Mesenchymal stem cell (in vitro differentiated cells and primary cell): ENCODE data around the gene DQX1. TPM values are rescaled to one million over a fixed set of nuclear protein-coding genes. Genes with fewer than 3 reads are reported as not detected.
A peak's percentile ranks its signal among the peaks of the same experiment; 100 is the strongest.

Experiments used
- DNase-seq: peaks from one replicate; pipeline ENCODE4 v3.0.0-alpha.2; 2013
- H2AFZ ChIP-seq: one replicate; pipeline ENCODE4 v1.6.1; 2013; ENCODE audit warnings: low read depth, mild to moderate bottlenecking, control low read depth, inconsistent platforms, low read length, moderate library complexity
- H2AK5ac ChIP-seq: 2 replicates; pipeline ENCODE4 v1.6.1; 2013; ENCODE audit warnings: low read length, moderate library complexity, mild to moderate bottlenecking, inconsistent platforms; ENCODE audit not compliant: severe bottlenecking
- H2BK120ac ChIP-seq: one replicate; pipeline ENCODE4 v1.6.1; 2013; ENCODE audit warnings: low read depth, mild to moderate bottlenecking, inconsistent platforms, low read length, moderate library complexity
- H2BK12ac ChIP-seq, 2 experiments: one replicate each; pipeline ENCODE4 v1.6.1; 2013; ENCODE audit warnings: inconsistent platforms in 2 of 2, low read length in 2 of 2, mild to moderate bottlenecking in 2 of 2, moderate library complexity in 2 of 2, control low read depth in 1 of 2
- H2BK15ac ChIP-seq: one replicate; pipeline ENCODE4 v1.6.1; 2013; ENCODE audit warnings: mild to moderate bottlenecking, low read depth, inconsistent platforms; ENCODE audit not compliant: poor library complexity, severe bottlenecking
- H2BK5ac ChIP-seq: 2 replicates; pipeline ENCODE4 v1.6.1; 2013; ENCODE audit warnings: low read depth, mild to moderate bottlenecking, low read length, control low read depth, inconsistent platforms; ENCODE audit not compliant: poor library complexity, severe bottlenecking
- H3K14ac ChIP-seq, 2 experiments: one replicate each; pipeline ENCODE4 v1.6.1; 2013; ENCODE audit warnings: inconsistent platforms in 2 of 2, low read length in 2 of 2, control low read depth in 1 of 2, mild to moderate bottlenecking in 1 of 2, moderate library complexity in 1 of 2
- H3K18ac ChIP-seq, 2 experiments: one replicate each; pipeline ENCODE4 v1.6.1; 2013; ENCODE audit warnings: inconsistent platforms in 2 of 2, low read length in 2 of 2, control low read depth in 1 of 2, low read depth in 1 of 2, mild to moderate bottlenecking in 1 of 2
- H3K23ac ChIP-seq, 2 experiments: one replicate each; pipeline ENCODE4 v1.6.1; 2013; ENCODE audit warnings: inconsistent platforms in 2 of 2, low read length in 2 of 2, mild to moderate bottlenecking in 2 of 2, moderate library complexity in 2 of 2, control low read depth in 1 of 2
- H3K27ac ChIP-seq: 2 replicates; pipeline ENCODE4 v1.5.1; 2013; ENCODE audit warnings: mild to moderate bottlenecking, moderate library complexity, low read length, control low read depth, inconsistent platforms; ENCODE audit not compliant: poor library complexity, severe bottlenecking
- H3K27me3 ChIP-seq, 2 experiments: 2 replicates each; pipeline versions ENCODE4 v1.6.1 to v1.7.0; 2013; ENCODE audit warnings: low read length in 2 of 2, mild to moderate bottlenecking in 2 of 2, moderate library complexity in 2 of 2, control low read depth in 1 of 2, inconsistent platforms in 1 of 2; ENCODE audit not compliant: control insufficient read depth in 1 of 2, insufficient read depth in 1 of 2
- H3K36me3 ChIP-seq, 2 experiments: 2 replicates each; pipeline versions ENCODE4 v1.6.1 to v1.7.0; 2013; ENCODE audit warnings: low read length in 2 of 2, control low read depth in 1 of 2, inconsistent platforms in 1 of 2, low read depth in 1 of 2, mild to moderate bottlenecking in 1 of 2; ENCODE audit not compliant: insufficient read depth in 2 of 2, control insufficient read depth in 1 of 2
- H3K4ac ChIP-seq, 2 experiments: one replicate each; pipeline ENCODE4 v1.6.1; 2013; ENCODE audit warnings: inconsistent platforms in 2 of 2, low read length in 2 of 2, mild to moderate bottlenecking in 2 of 2, moderate library complexity in 2 of 2, control low read depth in 1 of 2, low read depth in 1 of 2
- H3K4me1 ChIP-seq: 2 replicates; pipeline ENCODE4 v1.6.1; 2013; ENCODE audit warnings: low read depth, low read length, control low read depth; ENCODE audit not compliant: control insufficient read depth, insufficient read depth
- H3K4me2 ChIP-seq: 2 replicates; pipeline ENCODE4 v1.6.1; 2013; ENCODE audit warnings: low read length, mild to moderate bottlenecking, inconsistent platforms; ENCODE audit not compliant: poor library complexity, severe bottlenecking
- H3K4me3 ChIP-seq, 2 experiments: 2 replicates each; pipeline versions ENCODE4 v1.5.1 to v1.7.0; 2013; ENCODE audit warnings: low read length in 2 of 2, mild to moderate bottlenecking in 2 of 2, control low read depth in 1 of 2, low read depth in 1 of 2; ENCODE audit not compliant: insufficient read depth in 1 of 2
- H3K79me1 ChIP-seq: replicated peaks from 2 replicates; pipeline ENCODE4 v1.6.1; 2013; ENCODE audit warnings: mild to moderate bottlenecking, control low read depth, low read length, inconsistent platforms; ENCODE audit not compliant: poor library complexity, severe bottlenecking
- H3K9ac ChIP-seq: 2 replicates; pipeline ENCODE4 v1.7.0; 2013; ENCODE audit warnings: mild to moderate bottlenecking, low read length, moderate library complexity
- H3K9me3 ChIP-seq: 2 replicates; pipeline ENCODE4 v1.7.0; 2013; ENCODE audit warnings: mild to moderate bottlenecking, low read length; ENCODE audit not compliant: control insufficient read depth
- H4K8ac ChIP-seq: one replicate; pipeline ENCODE4 v1.6.1; 2013; ENCODE audit warnings: inconsistent platforms, mild to moderate bottlenecking, low read length, moderate library complexity
- H4K91ac ChIP-seq: one replicate; pipeline ENCODE4 v1.6.1; 2013; ENCODE audit warnings: mild to moderate bottlenecking, low read length, inconsistent platforms
- WGBS: methylation state at CpG from one replicate; pipeline ENCODE4 v1.1.7; 2013; ENCODE audit warnings: mixed read lengths; 5-methylcytosine and 5-hydroxymethylcytosine counted together
- polyA plus RNA-seq, 2 experiments: library from polyadenylated mRNA; stranded (reverse); fragments of 200-250 nt; gene quantifications; one replicate each; pipeline ENCODE4 v1.2.3, GENCODE V29; 2013

DQX1 gene
- polyA plus RNA-seq (2013, experiment 1 of 2), result not detected
- polyA plus RNA-seq (2013, experiment 2 of 2), result 0.03 TPM

GRCh38 chr2:74525717-74526648, at the start of gene DQX1:
TSS of gene DQX1 (minus strand) at chr2:74526231. CDS start at chr2:74525729, 502 bp downstream.
- WGBS, result 92% methylated on average over 8 of the region's 11 CpGs
- no peak for DNase-seq
- H3K79me1 ChIP-seq, result peaks cover 22% of the 10 kb centered on the region
- H3K4me2 ChIP-seq, result no peak within 1 kb of the TSS
- H3K9ac ChIP-seq, result no peak within 1 kb of the TSS
- H3K36me3 ChIP-seq, result peaks cover 30 to 35% of the 10 kb centered on the region in 2 experiments
- H3K14ac ChIP-seq, result no peak within 1 kb of the TSS
- H3K4me1 ChIP-seq, result peaks cover 17% of the 10 kb centered on the region
- H3K23ac ChIP-seq, result no peak within 1 kb of the TSS
- H2AK5ac ChIP-seq, result no peak within 1 kb of the TSS
- no peak within 1 kb of the TSS for H2BK12ac ChIP-seq
- no peak within 1 kb of the TSS for H4K91ac ChIP-seq
- H2BK5ac ChIP-seq, result no peak within 1 kb of the TSS
- H3K9me3 ChIP-seq, result no peaks in the 10 kb centered on the region
- H3K4ac ChIP-seq, result no peak within 1 kb of the TSS
- no peak within 1 kb of the TSS for H3K18ac ChIP-seq
- no peak within 1 kb of the TSS for H2BK15ac ChIP-seq
- H2BK120ac ChIP-seq, result no peak within 1 kb of the TSS
- peaks cover 14 to 23% of the 10 kb centered on the region in 2 experiments for H3K27me3 ChIP-seq
- H3K4me3 ChIP-seq, result no peak within 1 kb of the TSS
- no peak within 1 kb of the TSS for H3K27ac ChIP-seq
- H4K8ac ChIP-seq, result no peak within 1 kb of the TSS
- no peak within 1 kb of the TSS for H2AFZ ChIP-seq

- Histone ChIP-seq H3K9me3 (no peaks in the 10 kb centered on the region), H2BK5ac (no peak overlapping the region), H2BK12ac (no peak overlapping the region), H2AK5ac (no peak overlapping the region), H3K27me3 (no peaks in the 10 kb centered on the region), H3K23ac (no peak overlapping the region), H3K4ac (no peak overlapping the region), H3K79me1 (no peaks in the 10 kb centered on the region), H3K36me3 (no peaks in the 10 kb centered on the region), H3K4me2 (no peak overlapping the region), H4K8ac (no peak overlapping the region), H2BK120ac (no peak overlapping the region), H3K27ac (no peak overlapping the region), H3K9ac (no peak overlapping the region), H2AFZ (no peak overlapping the region), H3K18ac (no peak overlapping the region), H4K91ac (no peak overlapping the region), H2BK15ac (no peak overlapping the region), H3K4me3 (no peak overlapping the region), H3K14ac (no peak overlapping the region), H3K4me1 (no peaks in the 10 kb centered on the region)
- no peak for DNase-seq
- WGBS, result 49% methylated on average over 2 of the region's 4 CpGs
Observed at GRCh38 chr2:74575320-74575719, 49.3 kb upstream of the DQX1 start.

DNA sequence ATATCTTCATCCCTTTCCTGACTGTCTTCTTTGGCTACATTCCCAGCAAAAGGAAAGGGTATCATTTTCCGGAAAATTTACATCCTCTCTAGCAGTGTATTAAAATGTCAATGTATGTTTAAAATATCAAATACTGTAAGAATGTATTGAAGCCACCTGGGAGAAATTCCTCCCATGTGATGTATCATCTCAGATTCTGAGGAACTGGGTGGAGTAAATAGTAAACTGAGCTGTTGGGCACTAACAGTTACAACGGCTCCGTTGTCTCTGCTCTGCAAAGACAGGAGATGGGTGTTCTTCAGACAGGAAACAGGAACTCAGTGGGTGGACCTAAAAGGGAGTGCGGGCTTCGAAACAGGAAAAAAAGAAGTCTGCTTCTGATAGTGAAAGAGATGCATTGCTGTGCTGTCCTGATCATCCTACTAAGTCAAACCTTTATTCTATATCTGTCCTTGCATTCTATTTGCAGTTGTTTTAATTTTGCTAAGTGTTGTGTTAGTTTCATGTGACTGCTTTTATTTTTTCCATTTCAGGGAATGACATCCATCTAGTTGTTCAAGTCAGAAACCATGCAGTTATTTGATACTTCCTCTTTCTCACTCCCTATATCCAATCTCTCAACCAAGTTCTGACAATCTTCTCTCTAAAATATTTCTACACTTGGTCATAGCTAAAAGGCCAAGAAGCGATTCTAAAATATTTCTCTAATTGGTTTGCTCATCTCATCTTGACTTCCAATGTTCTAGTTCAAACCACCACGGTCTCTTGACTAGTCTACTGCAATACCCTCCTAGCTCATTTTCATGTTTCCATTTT, 47.9 kb upstream of the DQX1 start:
- 51% methylated on average over 4 of the region's 7 CpGs for WGBS
- H3K4me2 ChIP-seq, result no peak overlapping the region
- DNase-seq, result peak; percentile 52

More for the DNA sequence above, 47.9 kb upstream of the DQX1 start:
- H3K9ac ChIP-seq, result peak overlapping the region; percentile 25
- H3K4me3 ChIP-seq, result peak overlapping the region in 1 of 2 experiments; percentile 17
- H3K9me3 ChIP-seq, result no peaks in the 10 kb centered on the region
- no peak overlapping the region for H2BK15ac ChIP-seq
- H3K27me3 ChIP-seq, result no peaks in the 10 kb centered on the region
- H3K23ac ChIP-seq, result no peak overlapping the region
- no peak overlapping the region for H2BK5ac ChIP-seq
- H2BK12ac ChIP-seq, result no peak overlapping the region
- H2BK120ac ChIP-seq, result no peak overlapping the region
- no peak overlapping the region for H4K91ac ChIP-seq
- no peak overlapping the region for H2AK5ac ChIP-seq
- no peaks in the 10 kb centered on the region for H3K79me1 ChIP-seq
- H4K8ac ChIP-seq, result no peak overlapping the region
- H3K14ac ChIP-seq, result no peak overlapping the region
- no peaks in the 10 kb centered on the region for H3K36me3 ChIP-seq
- no peak overlapping the region for H3K18ac ChIP-seq
- H3K4ac ChIP-seq, result no peak overlapping the region
- H3K4me1 ChIP-seq, result no peaks in the 10 kb centered on the region
- H2AFZ ChIP-seq, result no peak overlapping the region
- peak overlapping the region; percentile 5 for H3K27ac ChIP-seq
